Sciatic nerve (tissue), 2 donors: ENCODE measurements around the gene PHIP. TPM values are rescaled to one million over a fixed set of nuclear protein-coding genes. Genes with fewer than 3 reads are reported as not detected.
"Not testable (repeated sequence)": the region's sequence is repeated elsewhere in the genome, so short reads cannot be mapped to it uniquely, and the experiment has no call there.

Experiments used
- ATAC-seq: fragments of 200-7000 bp; cut with Tn5 transposase; one replicate; pipeline ENCODE4 v1.9.1; 2020; ENCODE audit warnings: mild to moderate bottlenecking, moderate library complexity
- DNase-seq: peaks from one replicate; pipeline ENCODE4 v3.0.0-alpha.2; 2020; ENCODE audit warnings: low spot score
- intact Hi-C: fragments of 100-400 bp; cut with DNase I; formaldehyde crosslinking; loops from one replicate; pipeline ENCODE4 v1.14.2; 2022
- total RNA-seq: library from RNA; stranded (reverse); fragmentation: NEBNext Ultra II Directional; extraction: Animal tissue kit (Norgen Biotek cat#: 25700); gene quantifications from one replicate; pipeline ENCODE4 v1.2.1, GENCODE V29; 2021
- donor health status: DM: no; HTN: no; CAD: no.
- donor health status: DM: no; HTN: no; CAD: no.

Gene PHIP
- total RNA-seq, result 43.6 TPM

- intact Hi-C loops, result no loop called here
- peak; percentile 96 for ATAC-seq
- DNase-seq, result peak; percentile 96
Measured at GRCh38 chr6:79078075-79078969, at the start of gene PHIP. PHIP (minus strand) TSS chr6:79078254; CDS start chr6:79078068, 186 bp downstream.

GRCh38 chr6:79127660-79128059 lies 49.6 kb upstream of the PHIP start:
- no peak for ATAC-seq
- intact Hi-C loops, result no loop called here
- DNase-seq, result no peak

GRCh38 chr6:79119217-79119616 lies 41.2 kb upstream of the PHIP start:
- intact Hi-C loops, result no loop called here
- no peak for ATAC-seq
- no peak for DNase-seq

- intact Hi-C loops, result loop anchor here (1.0 kb wide), 1 partner anchor 84 kb away; no protein-coding TSS in a partner anchor
- DNase-seq (no peak), ATAC-seq (no peak)
Measured at GRCh38 chr6:79117752-79118151, 39.7 kb upstream of the PHIP start.

GRCh38 chr6:79115553-79116182 lies 37.6 kb upstream of the PHIP start:
- no peak for DNase-seq
- intact Hi-C loops, result no loop called here

GRCh38 chr6:79111549-79111948 lies 33.5 kb upstream of the PHIP start:
- DNase-seq, result no peak
- ATAC-seq, result no peak
- intact Hi-C loops, result no loop called here

More at GRCh38 chr6:79115553-79116182, 37.6 kb upstream of the PHIP start:
- ATAC-seq, result no peak

GRCh38 chr6:79101164-79101563 lies 23.1 kb upstream of the PHIP start:
- DNase-seq (no peak), ATAC-seq (no peak)
- intact Hi-C loops, result no loop called here

- intact Hi-C loops, result no loop called here
Measured at GRCh38 chr6:79100304-79100703, 22.2 kb upstream of the PHIP start.

GRCh38 chr6:79094938-79095337 lies 16.9 kb upstream of the PHIP start:
- intact Hi-C loops, result no loop called here
- ATAC-seq, result no peak
- DNase-seq, result no peak

More at GRCh38 chr6:79100304-79100703, 22.2 kb upstream of the PHIP start:
- DNase-seq, result no peak
- ATAC-seq, result no peak

- intact Hi-C loops, DNase-seq, ATAC-seq: not testable (repeated sequence)
Measured at GRCh38 chr6:79091801-79092200, 13.7 kb upstream of the PHIP start.

- intact Hi-C loops, result no loop called here
- ATAC-seq (no peak), DNase-seq (no peak)
Measured at GRCh38 chr6:79089552-79090404, 11.7 kb upstream of the PHIP start.

- no peak for ATAC-seq
- intact Hi-C loops, result no loop called here
- DNase-seq, result no peak
Measured at GRCh38 chr6:79084693-79085092, 6.6 kb upstream of the PHIP start.

GRCh38 chr6:79082304-79082703 lies 4.2 kb upstream of the PHIP start:
- intact Hi-C loops, result no loop called here
- ATAC-seq, result no peak
- DNase-seq, result no peak

GRCh38 chr6:79081663-79082062 lies 3.6 kb upstream of the PHIP start:
- intact Hi-C loops, result no loop called here

GRCh38 chr6:79079561-79080041 lies 1.5 kb upstream of the PHIP start:
- ATAC-seq (no peak), DNase-seq (no peak)
- intact Hi-C loops, result no loop called here

More at GRCh38 chr6:79081663-79082062, 3.6 kb upstream of the PHIP start:
- DNase-seq (no peak), ATAC-seq (no peak)

- ATAC-seq (peak; percentile 31), DNase-seq (no peak)
- intact Hi-C loops, result no loop called here
Measured at GRCh38 chr6:79077715-79078074, 359 bp downstream of the PHIP start.

GRCh38 chr6:79076782-79077641 lies 1.0 kb downstream of the PHIP start:
- DNase-seq, result peak; percentile 92
- ATAC-seq, result peak; percentile 85
- intact Hi-C loops, result no loop called here

- DNase-seq (no peak), ATAC-seq (no peak)
- intact Hi-C loops, result no loop called here
Measured at GRCh38 chr6:79076160-79076559, 1.9 kb downstream of the PHIP start.
